Stomach smooth muscle (tissue), 2 donors: ENCODE measurements around the gene PLEKHA5.
"Not testable (repeated sequence)": the region's sequence is repeated elsewhere in the genome, so short reads cannot be mapped to it uniquely, and the experiment has no call there.

Experiments used
- H3K27ac ChIP-seq: one replicate; pipeline ENCODE4 v1.7.0; 2013; ENCODE audit warnings: mild to moderate bottlenecking, low read length, inconsistent platforms
- H3K27me3 ChIP-seq, 2 donors: one replicate each; pipeline ENCODE4 v1.7.0; 2013; ENCODE audit warnings: low read length in 2 of 2; ENCODE audit not compliant: insufficient read depth in 2 of 2, control insufficient read depth in 1 of 2
- H3K36me3 ChIP-seq, 2 donors: one replicate each; pipeline ENCODE4 v1.7.0; 2013; ENCODE audit warnings: low read length in 2 of 2; ENCODE audit not compliant: control insufficient read depth in 2 of 2, insufficient read depth in 2 of 2
- H3K4me1 ChIP-seq: one replicate; pipeline ENCODE4 v1.7.0; 2013; ENCODE audit warnings: low read length; ENCODE audit not compliant: control insufficient read depth, insufficient read depth
- H3K4me3 ChIP-seq, 2 donors: one replicate each; pipeline ENCODE4 v1.7.0; 2013; ENCODE audit warnings: low read length in 2 of 2
- H3K9ac ChIP-seq, 2 donors: one replicate each; pipeline ENCODE4 v1.7.0; 2013; ENCODE audit warnings: low read length in 2 of 2, mild to moderate bottlenecking in 1 of 2
- H3K9me3 ChIP-seq, 2 donors: one replicate each; pipeline ENCODE4 v1.7.0; 2013; ENCODE audit warnings: low read length in 2 of 2; ENCODE audit not compliant: control insufficient read depth in 2 of 2
- donor health status: healthy.
- donor health status: Pancreatic carcinoma.

Gene PLEKHA5, protein sequence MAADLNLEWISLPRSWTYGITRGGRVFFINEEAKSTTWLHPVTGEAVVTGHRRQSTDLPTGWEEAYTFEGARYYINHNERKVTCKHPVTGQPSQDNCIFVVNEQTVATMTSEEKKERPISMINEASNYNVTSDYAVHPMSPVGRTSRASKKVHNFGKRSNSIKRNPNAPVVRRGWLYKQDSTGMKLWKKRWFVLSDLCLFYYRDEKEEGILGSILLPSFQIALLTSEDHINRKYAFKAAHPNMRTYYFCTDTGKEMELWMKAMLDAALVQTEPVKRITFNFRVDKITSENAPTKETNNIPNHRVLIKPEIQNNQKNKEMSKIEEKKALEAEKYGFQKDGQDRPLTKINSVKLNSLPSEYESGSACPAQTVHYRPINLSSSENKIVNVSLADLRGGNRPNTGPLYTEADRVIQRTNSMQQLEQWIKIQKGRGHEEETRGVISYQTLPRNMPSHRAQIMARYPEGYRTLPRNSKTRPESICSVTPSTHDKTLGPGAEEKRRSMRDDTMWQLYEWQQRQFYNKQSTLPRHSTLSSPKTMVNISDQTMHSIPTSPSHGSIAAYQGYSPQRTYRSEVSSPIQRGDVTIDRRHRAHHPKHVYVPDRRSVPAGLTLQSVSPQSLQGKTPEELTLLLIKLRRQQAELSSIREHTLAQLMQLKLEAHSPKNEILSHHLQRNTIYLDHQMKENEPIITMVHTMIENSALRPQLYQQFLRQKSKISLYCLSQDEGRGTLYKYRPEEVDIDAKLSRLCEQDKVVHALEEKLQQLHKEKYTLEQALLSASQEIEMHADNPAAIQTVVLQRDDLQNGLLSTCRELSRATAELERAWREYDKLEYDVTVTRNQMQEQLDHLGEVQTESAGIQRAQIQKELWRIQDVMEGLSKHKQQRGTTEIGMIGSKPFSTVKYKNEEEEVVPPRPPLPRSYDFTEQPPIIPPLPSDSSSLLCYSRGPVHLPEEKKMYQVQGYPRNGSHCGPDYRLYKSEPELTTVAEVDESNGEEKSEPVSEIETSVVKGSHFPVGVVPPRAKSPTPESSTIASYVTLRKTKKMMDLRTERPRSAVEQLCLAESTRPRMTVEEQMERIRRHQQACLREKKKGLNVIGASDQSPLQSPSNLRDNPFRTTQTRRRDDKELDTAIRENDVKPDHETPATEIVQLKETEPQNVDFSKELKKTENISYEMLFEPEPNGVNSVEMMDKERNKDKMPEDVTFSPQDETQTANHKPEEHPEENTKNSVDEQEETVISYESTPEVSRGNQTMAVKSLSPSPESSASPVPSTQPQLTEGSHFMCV

DNA sequence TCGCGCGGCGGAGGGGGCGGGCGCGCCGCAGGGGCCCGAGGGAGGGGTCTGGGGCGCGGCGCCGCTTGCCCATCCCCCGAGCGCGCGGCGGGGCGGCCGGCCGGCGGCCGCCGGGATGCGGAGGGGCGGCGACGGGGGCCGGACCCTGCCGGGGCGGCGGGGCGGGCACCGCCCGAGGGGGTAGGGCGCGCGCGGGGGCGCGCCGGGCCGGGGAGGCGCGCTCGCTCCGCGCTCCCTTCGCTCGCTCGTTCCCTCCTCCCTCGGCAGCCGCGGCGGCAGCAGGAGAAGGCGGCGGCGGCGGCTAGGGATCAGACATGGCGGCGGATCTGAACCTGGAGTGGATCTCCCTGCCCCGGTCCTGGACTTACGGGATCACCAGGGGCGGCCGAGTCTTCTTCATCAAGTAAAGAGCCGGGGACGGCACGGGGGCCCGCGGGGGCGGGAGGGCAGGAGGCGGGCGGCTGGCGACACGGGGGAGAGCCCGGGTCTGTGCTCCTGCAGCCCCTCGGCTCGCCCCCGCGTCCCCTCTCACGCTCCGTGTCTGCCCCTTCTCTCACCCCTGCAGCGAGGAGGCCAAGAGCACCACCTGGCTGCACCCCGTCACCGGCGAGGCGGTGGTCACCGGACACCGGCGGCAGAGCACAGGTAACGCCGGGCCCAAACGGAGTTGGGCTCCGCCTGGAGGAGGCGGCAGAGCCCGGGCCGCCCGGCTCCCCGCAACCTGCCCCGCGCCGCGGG lies at the start of gene PLEKHA5:
Gene PLEKHA5 (plus strand): TSS at position 248 of the 738 bp plus-strand sequence. CDS start 67 bp downstream, at position 315.
- Histone ChIP-seq H3K27me3 (no peaks in the 10 kb centered on the region), H3K4me3 (peak within 1 kb of the TSS; percentile 89 to 96), H3K9me3 (peaks cover 5% of the 10 kb centered on the region in 2 donors), H3K36me3 (no peaks in the 10 kb centered on the region), H3K27ac (peak within 1 kb of the TSS; percentile 81), H3K9ac (peak within 1 kb of the TSS; percentile 76 to 83), H3K4me1 (no peaks in the 10 kb centered on the region)

DNA sequence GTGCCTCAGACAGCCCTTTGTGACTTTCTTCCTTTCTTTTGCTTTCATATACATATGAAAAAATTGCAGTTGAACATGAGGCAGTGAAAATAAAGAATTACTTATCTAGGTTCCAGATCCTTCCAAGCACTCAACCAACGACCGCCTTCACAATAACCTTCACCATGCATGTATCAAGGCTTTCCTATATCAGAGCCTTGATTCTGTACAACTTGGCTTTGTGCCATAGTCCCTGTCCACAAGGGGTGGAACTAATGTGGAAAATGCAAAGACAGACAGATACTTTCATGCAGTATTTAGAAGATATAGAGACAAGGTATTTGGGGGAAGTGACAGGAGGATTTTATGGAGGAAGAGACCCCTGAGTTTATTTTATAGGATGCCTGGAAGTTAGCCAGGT lies 48.6 kb upstream of the PLEKHA5 start:
- H3K27ac ChIP-seq = no peak overlapping the region
- H3K36me3 ChIP-seq = no peaks in the 10 kb centered on the region
- no peaks in the 10 kb centered on the region for H3K27me3 ChIP-seq
- no peak overlapping the region for H3K9ac ChIP-seq
- no peak overlapping the region for H3K4me3 ChIP-seq
- H3K4me1 ChIP-seq = no peaks in the 10 kb centered on the region
- peaks cover 0 to 7% of the 10 kb centered on the region in 2 donors for H3K9me3 ChIP-seq

DNA sequence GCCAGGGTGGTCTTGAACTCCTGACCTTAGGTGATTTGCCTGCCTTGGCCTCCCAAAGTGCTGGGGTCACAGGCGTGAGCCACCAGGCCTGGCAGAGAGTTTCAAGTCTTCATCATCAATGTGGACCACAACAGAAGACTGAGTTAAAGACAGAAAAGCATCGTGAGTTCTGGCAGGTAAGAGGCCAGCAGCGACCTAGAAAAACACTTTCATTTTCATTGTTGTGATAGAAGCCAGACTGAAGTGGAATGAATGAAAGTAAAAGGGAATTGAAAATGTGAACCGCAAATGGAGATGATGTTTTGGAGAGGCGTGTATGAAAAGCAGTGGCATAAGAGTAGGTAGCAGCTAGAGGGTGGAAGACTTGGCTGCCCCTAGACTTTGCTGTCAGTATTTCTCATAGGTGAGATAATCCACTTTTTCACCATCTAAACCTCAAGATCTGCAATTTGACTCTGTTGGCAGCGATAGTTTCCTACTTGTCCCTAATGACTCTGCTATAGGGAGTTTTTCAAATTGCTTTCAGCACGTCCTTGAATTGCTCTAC lies 47.1 kb upstream of the PLEKHA5 start:
- no peaks in the 10 kb centered on the region for H3K36me3 ChIP-seq
- no peaks in the 10 kb centered on the region for H3K27me3 ChIP-seq
- H3K9ac ChIP-seq = no peak overlapping the region
- H3K4me1 ChIP-seq = no peaks in the 10 kb centered on the region
- H3K9me3 ChIP-seq = peaks cover 0 to 7% of the 10 kb centered on the region in 2 donors
- H3K27ac ChIP-seq = no peak overlapping the region
- no peak overlapping the region for H3K4me3 ChIP-seq

DNA sequence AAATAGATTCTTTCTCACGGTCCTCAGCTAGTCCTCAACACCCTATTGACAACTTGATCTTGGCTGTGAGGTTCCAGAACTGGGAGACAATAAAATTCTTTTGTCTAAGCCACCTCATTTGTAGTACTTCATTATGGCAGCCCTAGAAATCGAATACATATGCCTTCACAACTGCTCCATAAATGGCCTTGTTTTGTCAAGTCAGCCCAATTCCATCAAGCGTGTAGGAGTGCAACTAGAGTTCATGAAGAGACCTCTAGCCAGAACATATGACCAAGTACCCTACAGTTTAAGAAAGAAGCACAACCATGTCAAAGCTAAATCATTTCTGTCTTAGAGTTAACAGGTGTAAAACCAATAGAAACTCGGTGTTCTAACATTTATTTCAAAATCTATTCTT lies 45.0 kb upstream of the PLEKHA5 start:
- Histone ChIP-seq H3K9ac (no peak overlapping the region), H3K36me3 (no peaks in the 10 kb centered on the region)

DNA sequence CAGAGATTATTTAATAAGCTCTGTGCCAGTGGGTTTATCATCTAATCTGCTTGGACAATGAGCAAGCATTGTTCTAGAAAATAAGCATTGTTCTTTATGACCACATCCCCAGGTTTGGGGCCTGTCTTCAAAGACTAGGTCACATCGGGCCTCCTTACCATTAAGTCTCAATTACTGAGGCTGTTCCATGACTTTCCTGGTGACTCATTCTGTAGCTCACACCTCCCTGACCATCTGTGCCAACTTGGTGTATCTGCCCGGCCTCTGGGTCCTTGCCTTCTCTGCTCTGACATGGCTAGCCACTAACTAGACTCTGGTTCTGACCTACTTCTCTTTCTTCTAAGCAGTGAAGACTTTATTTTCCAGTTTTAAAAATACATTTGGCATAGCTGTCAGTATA lies 44.4 kb upstream of the PLEKHA5 start:
- no peak overlapping the region for H3K9ac ChIP-seq
- H3K4me3 ChIP-seq = no peak overlapping the region
- no peaks in the 10 kb centered on the region for H3K36me3 ChIP-seq
- H3K27ac ChIP-seq = no peak overlapping the region
- H3K4me1 ChIP-seq = no peaks in the 10 kb centered on the region
- H3K9me3 ChIP-seq = peaks cover 0 to 7% of the 10 kb centered on the region in 2 donors
- H3K27me3 ChIP-seq = no peaks in the 10 kb centered on the region

More for the DNA sequence above, 45.0 kb upstream of the PLEKHA5 start:
- Histone ChIP-seq H3K4me3 (no peak overlapping the region), H3K9me3 (peaks cover 0 to 7% of the 10 kb centered on the region in 2 donors), H3K27ac (no peak overlapping the region), H3K27me3 (no peaks in the 10 kb centered on the region), H3K4me1 (no peaks in the 10 kb centered on the region)

DNA sequence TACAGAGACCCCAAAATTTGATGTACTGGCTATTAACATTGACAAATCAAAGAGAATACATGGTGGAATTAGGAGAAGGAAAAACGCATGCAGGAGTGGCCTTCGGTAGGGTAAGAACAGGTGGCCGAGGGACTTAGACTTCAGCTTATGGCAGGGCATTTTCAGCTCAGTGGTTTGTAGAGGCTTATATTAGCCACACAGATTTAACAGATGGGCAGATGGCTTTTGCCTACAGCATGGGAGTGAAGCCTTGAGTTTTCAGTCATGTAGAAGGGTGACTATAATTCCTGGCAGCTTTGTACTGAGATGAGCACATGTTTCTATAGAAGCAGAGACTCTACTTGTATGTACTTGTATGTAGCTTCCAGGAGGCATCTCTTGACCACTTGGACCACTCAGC lies 40.9 kb upstream of the PLEKHA5 start:
- H3K36me3 ChIP-seq = no peaks in the 10 kb centered on the region
- no peak overlapping the region for H3K9ac ChIP-seq
- no peaks in the 10 kb centered on the region for H3K4me1 ChIP-seq
- H3K4me3 ChIP-seq = no peak overlapping the region
- H3K27ac ChIP-seq = no peak overlapping the region
- no peaks in the 10 kb centered on the region for H3K27me3 ChIP-seq
- H3K9me3 ChIP-seq = peaks cover 0 to 7% of the 10 kb centered on the region in 2 donors

DNA sequence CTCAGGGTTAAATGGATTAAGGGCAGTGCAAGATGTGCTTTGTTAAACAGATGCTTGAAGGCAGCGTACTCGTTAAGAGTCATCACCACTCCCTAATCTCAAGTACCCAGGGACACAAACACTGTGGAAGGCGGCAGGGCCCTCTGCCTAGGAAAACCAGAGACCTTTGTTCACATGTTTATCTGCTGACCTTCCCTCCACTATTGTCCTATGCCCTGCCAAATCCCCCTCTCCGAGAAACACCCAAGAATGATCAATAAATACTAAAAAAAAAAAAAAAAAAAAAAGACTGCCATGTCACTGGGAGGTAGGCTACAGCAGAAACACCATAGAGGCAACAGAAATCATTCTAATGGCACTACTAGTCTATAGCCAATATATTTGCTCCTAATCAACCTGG lies 37.1 kb upstream of the PLEKHA5 start:
- not testable (repeated sequence) for H3K9me3 ChIP-seq, H3K36me3 ChIP-seq, H3K27ac ChIP-seq, H3K4me1 ChIP-seq, H3K9ac ChIP-seq, H3K27me3 ChIP-seq, H3K4me3 ChIP-seq

DNA sequence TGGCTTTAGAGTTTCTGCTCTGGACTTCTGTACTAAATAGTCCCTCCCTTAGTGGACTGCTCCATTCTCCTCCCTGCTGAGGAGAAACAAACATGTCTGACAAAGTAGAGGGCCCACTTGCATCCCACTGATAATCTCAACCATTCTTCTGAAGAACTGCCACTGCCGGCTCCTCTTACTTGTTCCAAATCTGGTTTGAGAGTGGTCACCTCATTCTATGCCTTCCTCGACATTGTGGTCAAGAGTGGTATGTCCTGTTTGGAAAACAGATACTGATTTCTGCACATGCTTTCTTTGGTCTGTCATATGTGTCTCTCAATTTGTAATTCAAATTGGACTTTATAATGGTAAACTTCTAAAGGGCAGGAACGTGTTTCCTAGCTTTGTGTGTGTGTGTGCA lies 36.3 kb upstream of the PLEKHA5 start:
- no peak overlapping the region for H3K27ac ChIP-seq

DNA sequence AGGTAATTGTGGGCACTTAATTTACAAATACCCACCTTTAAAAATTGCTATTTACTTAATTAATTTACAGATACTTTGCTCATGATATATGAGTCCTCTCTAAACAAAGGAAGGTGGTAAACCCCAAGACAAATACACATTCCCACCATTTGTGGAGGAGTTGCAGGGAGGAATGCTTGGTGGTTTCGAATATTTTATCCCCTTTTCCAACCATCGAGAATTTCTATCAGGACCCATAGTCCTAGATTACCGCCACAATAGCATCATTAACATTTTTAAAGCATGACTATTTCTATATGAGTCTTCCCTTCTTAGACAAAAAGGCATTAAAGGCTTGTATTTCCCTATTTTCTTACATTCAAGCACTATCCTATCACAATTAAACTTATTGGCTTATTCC lies 34.2 kb upstream of the PLEKHA5 start:
- Histone ChIP-seq H3K27me3 (no peaks in the 10 kb centered on the region), H3K9ac (no peak overlapping the region), H3K4me3 (no peak overlapping the region), H3K27ac (no peak overlapping the region), H3K36me3 (no peaks in the 10 kb centered on the region), H3K9me3 (no peaks in the 10 kb centered on the region), H3K4me1 (no peaks in the 10 kb centered on the region)

More for the DNA sequence above, 36.3 kb upstream of the PLEKHA5 start:
- no peak overlapping the region for H3K9ac ChIP-seq
- no peaks in the 10 kb centered on the region for H3K36me3 ChIP-seq
- no peaks in the 10 kb centered on the region for H3K9me3 ChIP-seq
- H3K27me3 ChIP-seq = no peaks in the 10 kb centered on the region
- no peaks in the 10 kb centered on the region for H3K4me1 ChIP-seq
- no peak overlapping the region for H3K4me3 ChIP-seq
